Measurements from ENCODE around the gene SLC36A1.

DNA sequence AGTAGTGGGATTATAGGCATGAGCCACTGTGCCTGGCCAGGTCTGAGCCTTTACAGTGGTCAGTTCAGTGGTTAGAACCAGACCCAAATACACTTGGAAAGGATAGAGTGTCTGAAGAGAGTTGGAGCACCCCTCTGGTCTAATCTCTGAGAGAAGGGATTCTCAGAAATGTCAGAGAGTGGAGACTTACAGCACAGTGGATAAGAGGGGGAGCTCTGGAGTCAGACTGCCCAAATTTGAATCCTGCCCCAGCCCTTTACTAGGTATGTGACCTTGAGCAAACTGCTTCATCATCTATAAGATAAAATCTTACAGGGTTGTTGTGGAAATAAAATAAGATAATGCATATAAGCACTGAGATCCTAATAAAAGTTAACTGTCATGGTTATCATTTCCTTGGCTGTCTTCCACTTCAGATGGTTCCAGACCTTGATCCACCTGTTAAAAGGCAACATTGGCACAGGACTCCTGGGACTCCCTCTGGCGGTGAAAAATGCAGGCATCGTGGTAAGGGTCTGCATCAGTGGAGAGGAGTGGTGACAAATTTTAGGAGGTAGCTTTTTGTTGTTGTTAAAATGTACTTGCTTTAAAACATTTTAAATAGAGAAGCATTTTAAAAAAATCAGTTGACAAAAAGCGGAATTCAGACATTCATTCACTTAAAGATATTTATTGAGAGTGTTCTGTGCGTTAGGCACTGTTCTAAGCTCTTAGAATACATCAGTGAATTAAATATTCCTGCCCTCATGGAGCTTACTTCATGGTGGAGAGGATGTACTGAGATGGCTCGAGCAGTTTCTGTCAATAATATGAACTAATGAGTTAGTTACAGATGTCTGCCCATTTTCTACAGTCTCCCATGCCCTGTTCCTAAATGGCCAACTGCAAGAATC, 16.0 kb downstream of the SLC36A1 start:
- TF ChIP-seq, protein P1, sequence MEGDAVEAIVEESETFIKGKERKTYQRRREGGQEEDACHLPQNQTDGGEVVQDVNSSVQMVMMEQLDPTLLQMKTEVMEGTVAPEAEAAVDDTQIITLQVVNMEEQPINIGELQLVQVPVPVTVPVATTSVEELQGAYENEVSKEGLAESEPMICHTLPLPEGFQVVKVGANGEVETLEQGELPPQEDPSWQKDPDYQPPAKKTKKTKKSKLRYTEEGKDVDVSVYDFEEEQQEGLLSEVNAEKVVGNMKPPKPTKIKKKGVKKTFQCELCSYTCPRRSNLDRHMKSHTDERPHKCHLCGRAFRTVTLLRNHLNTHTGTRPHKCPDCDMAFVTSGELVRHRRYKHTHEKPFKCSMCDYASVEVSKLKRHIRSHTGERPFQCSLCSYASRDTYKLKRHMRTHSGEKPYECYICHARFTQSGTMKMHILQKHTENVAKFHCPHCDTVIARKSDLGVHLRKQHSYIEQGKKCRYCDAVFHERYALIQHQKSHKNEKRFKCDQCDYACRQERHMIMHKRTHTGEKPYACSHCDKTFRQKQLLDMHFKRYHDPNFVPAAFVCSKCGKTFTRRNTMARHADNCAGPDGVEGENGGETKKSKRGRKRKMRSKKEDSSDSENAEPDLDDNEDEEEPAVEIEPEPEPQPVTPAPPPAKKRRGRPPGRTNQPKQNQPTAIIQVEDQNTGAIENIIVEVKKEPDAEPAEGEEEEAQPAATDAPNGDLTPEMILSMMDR (optimal IDR thresholded peaks at IDR 0.05 in 1 of 3, IDR thresholded peaks at IDR 0.05 in 1 of 3, conservative IDR thresholded peaks at IDR 0.05 in 1 of 3; ENCODE audit: extremely low read depth in 1 of 3, insufficient read depth in 2 of 3, low read length in 3 of 3) = peak; percentile 21 to 35 (median 31)
- no peak for TF ChIP-seq EZH2 (IDR thresholded peaks at IDR 0.05; ENCODE audit: low read length)
